CD4-positive, alpha-beta memory T cell (primary cell): Measurements from ENCODE around the gene EPB41L5. TPM values are rescaled to one million over a fixed set of nuclear protein-coding genes. Genes with fewer than 3 reads are reported as not detected.
A peak's percentile ranks its signal among the peaks of the same experiment; 100 is the strongest.
"Not testable (repeated sequence)": the region's sequence is repeated elsewhere in the genome, so short reads cannot be mapped to it uniquely, and the experiment has no call there.

Source experiments
- CTCF ChIA-PET: fragments of 350-600 bp; sonication (Branson Sonifier 250); formaldehyde crosslinking; loops from one replicate; lab custom pipeline; 2021; ENCODE audit warnings: inconsistent platforms; ENCODE audit not compliant: partially characterized antibody; lab: Charles Lee
- POLR2A ChIA-PET: fragments of 350-600 bp; sonication (Branson Sonifier 250); formaldehyde crosslinking; loops from one replicate; lab custom pipeline; 2021; ENCODE audit not compliant: partially characterized antibody; lab: Charles Lee
- DNase-seq, 5 donors: peaks; one replicate each; pipeline versions ENCODE4 v3.0.0 to v3.0.0-alpha.2; 2020 to 2022; ENCODE audit warnings: mixed read lengths in 1 of 5
- H3K27ac ChIP-seq: one replicate; pipeline ENCODE4 v1.7.0; 2013; ENCODE audit warnings: low read depth, low read length
- H3K27me3 ChIP-seq: 2 replicates; pipeline ENCODE4 v1.7.0; 2013; ENCODE audit warnings: mild to moderate bottlenecking, low read length, moderate library complexity; ENCODE audit not compliant: insufficient read depth
- H3K36me3 ChIP-seq: 2 replicates; pipeline ENCODE4 v1.7.0; 2013; ENCODE audit warnings: mild to moderate bottlenecking, low read length, moderate library complexity; ENCODE audit not compliant: insufficient read depth
- H3K4me1 ChIP-seq: 2 replicates; pipeline ENCODE4 v1.7.0; 2013; ENCODE audit warnings: mild to moderate bottlenecking, low read length, moderate library complexity; ENCODE audit not compliant: insufficient read depth
- H3K4me3 ChIP-seq, 2 donors: one replicate each; pipeline ENCODE4 v1.7.0; 2013; ENCODE audit warnings: low read length in 2 of 2, mild to moderate bottlenecking in 1 of 2
- H3K9me3 ChIP-seq, 2 donors: one replicate each; pipeline ENCODE4 v1.7.0; 2013; ENCODE audit warnings: low read length in 2 of 2, control low read depth in 1 of 2; ENCODE audit not compliant: control insufficient read depth in 1 of 2
- H3K27ac Mint-ChIP-seq, 7 donors: one replicate each; pipeline ENCODE4 v1.8.0; 2020 to 2021; ENCODE audit warnings: mixed read lengths in 7 of 7, mild to moderate bottlenecking in 6 of 7, inconsistent platforms in 3 of 7, moderate library complexity in 3 of 7
- H3K27me3 Mint-ChIP-seq, 2 donors: one replicate each; pipeline ENCODE4 v1.8.0; 2020 to 2021; ENCODE audit warnings: mixed read lengths in 2 of 2
- H3K36me3 Mint-ChIP-seq, 2 donors: one replicate each; pipeline ENCODE4 v1.8.0; 2020 to 2021; ENCODE audit warnings: mixed read lengths in 2 of 2, inconsistent platforms in 1 of 2, mild to moderate bottlenecking in 1 of 2
- H3K4me1 Mint-ChIP-seq, 4 donors: one replicate each; pipeline ENCODE4 v1.8.0; 2020 to 2021; ENCODE audit warnings: mixed read lengths in 4 of 4, mild to moderate bottlenecking in 1 of 4
- H3K4me3 Mint-ChIP-seq, 8 donors: one replicate each; pipeline ENCODE4 v1.8.0; 2020 to 2021; ENCODE audit warnings: mixed read lengths in 8 of 8, mild to moderate bottlenecking in 7 of 8, moderate library complexity in 6 of 8, inconsistent platforms in 3 of 8
- H3K9me3 Mint-ChIP-seq, 8 donors: one replicate each; pipeline ENCODE4 v1.8.0; 2020 to 2021; ENCODE audit warnings: mixed read lengths in 8 of 8, mild to moderate bottlenecking in 5 of 8, inconsistent platforms in 3 of 8, moderate library complexity in 1 of 8
- intact Hi-C: fragments of 100-400 bp; cut with micrococcal nuclease; formaldehyde crosslinking; loops from one replicate; pipeline ENCODE4 v1.15.1; 2023
- polyA plus RNA-seq, 2 donors: library from polyadenylated mRNA; unstranded; fragments of 300-500 nt; fragmentation: Illumina TruSeq; gene quantifications; one replicate each; pipeline ENCODE4 v1.2.3, GENCODE V29; 2021
- total RNA-seq, 2 experiments: library from RNA; stranded (reverse); gene quantifications; one replicate each; pipeline ENCODE4 v1.2.3, GENCODE V29; 2021

Gene EPB41L5
- total RNA-seq (1 to 10 TPM; 5.3 to 6.2 TPM), polyA plus RNA-seq (1 to 10 TPM; 1.4 to 2.9 TPM)

- Histone ChIP-seq H3K27me3 (no peaks in the 10 kb centered on the region), H3K4me3 (peak within 1 kb of the TSS; percentile 52 to 76), H3K9me3 (no peaks in the 10 kb centered on the region), H3K36me3 (no peaks in the 10 kb centered on the region), H3K27ac (peak within 1 kb of the TSS; percentile 55), H3K4me1 (peaks cover 15% of the 10 kb centered on the region)
- H3K27ac Mint-ChIP-seq, result peak within 1 kb of the TSS; percentile 0 to 86 (median 70)
- H3K27me3 Mint-ChIP-seq, result peaks cover 0 to 2% of the 10 kb centered on the region in 2 donors
- no peaks in the 10 kb centered on the region for H3K36me3 Mint-ChIP-seq
- intact Hi-C loops, result loop anchor here (1.0 to 10.0 kb wide), 5 partner anchors 96 to 334 kb away; partner anchors contain the start of genes PTPN4, RALB and TMEM177
- H3K9me3 Mint-ChIP-seq, result no peaks in the 10 kb centered on the region
- DNase-seq, result peak; percentile 63 to 74 (median 67)
- peaks cover 13 to 20% (median 15%) of the 10 kb centered on the region in 4 donors for H3K4me1 Mint-ChIP-seq
- ChIA-PET CTCF (interaction anchor here (0.7 to 1.9 kb wide), 5 partner anchors 14 to 259 kb away, joined by 3 to 7 read pairs (median 4); no protein-coding TSS in a partner anchor), POLR2A (interaction anchor here (1.0 to 1.9 kb wide), 7 partner anchors 29 to 335 kb away, joined by 3 to 19 read pairs (median 5); partner anchors contain the start of gene TMEM177)
- H3K4me3 Mint-ChIP-seq, result peak within 1 kb of the TSS; percentile 82 to 87 (median 84)
These were observed at the start of gene EPB41L5 for GRCh38 chr2:120012771-120013596. Gene EPB41L5 (plus strand): TSS chr2:120013077. CDS start chr2:120019085, 6,008 bp downstream.

- DNase-seq, result no peak
- Mint-ChIP-seq H3K4me3 (no peak overlapping the region), H3K36me3 (peaks cover 6 to 9% of the 10 kb centered on the region in 2 donors), H3K27ac (peak overlapping the region in 1 of 7 donors; percentile 73), H3K27me3 (no peaks in the 10 kb centered on the region), H3K9me3 (peaks cover 0 to 2% (median 0%) of the 10 kb centered on the region in 8 donors), H3K4me1 (peaks cover 0 to 5% (median 3%) of the 10 kb centered on the region in 4 donors)
- Histone ChIP-seq H3K27me3 (no peaks in the 10 kb centered on the region), H3K9me3 (no peaks in the 10 kb centered on the region), H3K27ac (no peak overlapping the region), H3K4me1 (no peaks in the 10 kb centered on the region), H3K4me3 (no peak overlapping the region), H3K36me3 (peaks cover 5% of the 10 kb centered on the region)
- ChIA-PET POLR2A (no interaction called here), CTCF (no interaction called here)
- intact Hi-C loops, result no loop called here
These were observed 31.0 kb upstream of the EPB41L5 start for GRCh38 chr2:119981896-119982295.

DNA sequence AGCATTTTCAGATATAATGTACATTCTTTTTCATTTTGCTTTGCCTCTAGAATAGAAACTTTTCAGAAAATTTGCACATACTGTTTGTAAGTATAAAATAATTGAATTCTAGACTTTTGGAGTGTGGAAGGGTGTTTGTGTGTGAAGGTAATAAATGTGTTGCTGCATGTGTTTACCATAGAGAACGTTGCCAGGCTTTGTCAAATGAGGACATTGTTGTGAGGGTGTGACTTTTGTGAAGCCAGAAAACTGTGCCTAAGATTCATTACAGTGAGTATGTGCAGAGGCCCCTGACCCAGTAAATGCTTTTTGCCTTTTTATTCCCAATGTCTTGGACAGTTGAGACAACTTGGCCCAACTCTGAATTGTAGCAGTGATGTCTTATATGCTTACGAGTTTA lies 30.4 kb upstream of the EPB41L5 start:
- DNase-seq, result no peak
- ChIA-PET CTCF (interaction anchor here (1.2 to 1.5 kb wide), 2 partner anchors 10 to 193 kb away, joined by 3 to 4 read pairs; no protein-coding TSS in a partner anchor), POLR2A (no interaction called here)
- H3K27me3 Mint-ChIP-seq, result no peaks in the 10 kb centered on the region
- no peak overlapping the region for H3K27ac Mint-ChIP-seq
- Histone ChIP-seq H3K9me3 (no peaks in the 10 kb centered on the region), H3K27ac (no peak overlapping the region), H3K36me3 (peaks cover 5% of the 10 kb centered on the region), H3K4me1 (no peaks in the 10 kb centered on the region), H3K27me3 (no peaks in the 10 kb centered on the region), H3K4me3 (no peak overlapping the region)
- H3K9me3 Mint-ChIP-seq, result peaks cover 0 to 2% (median 0%) of the 10 kb centered on the region in 8 donors
- H3K4me3 Mint-ChIP-seq, result no peak overlapping the region
- intact Hi-C loops, result no loop called here
- H3K36me3 Mint-ChIP-seq, result peaks cover 1 to 3% of the 10 kb centered on the region in 2 donors
- peaks cover 0 to 5% (median 3%) of the 10 kb centered on the region in 4 donors for H3K4me1 Mint-ChIP-seq

DNA sequence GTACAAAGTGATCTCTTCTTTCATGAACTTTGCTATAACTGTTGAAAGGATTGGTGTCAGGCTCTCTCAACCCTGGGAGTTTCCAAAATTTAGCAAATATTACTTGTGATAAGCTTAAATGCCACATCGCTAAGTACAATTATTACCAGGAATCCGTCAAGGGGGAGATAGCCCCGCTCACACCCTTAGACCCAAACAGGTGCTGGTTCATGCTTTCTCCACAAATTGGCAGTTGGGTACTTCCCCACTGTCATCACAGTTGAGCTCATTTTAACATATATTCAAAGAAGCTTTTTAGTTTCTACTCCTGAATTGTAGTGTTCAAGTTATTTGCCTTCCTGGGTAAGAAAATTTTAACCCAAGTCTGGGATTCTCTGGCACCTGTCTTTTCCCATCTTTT lies 29.8 kb upstream of the EPB41L5 start:
- DNase-seq, result no peak
- H3K36me3 ChIP-seq, result no peaks in the 10 kb centered on the region
- no peak overlapping the region for H3K27ac Mint-ChIP-seq
- peaks cover 0 to 5% (median 3%) of the 10 kb centered on the region in 4 donors for H3K4me1 Mint-ChIP-seq
- H3K9me3 Mint-ChIP-seq, result peaks cover 0 to 2% (median 0%) of the 10 kb centered on the region in 8 donors
- no peaks in the 10 kb centered on the region for H3K4me1 ChIP-seq
- H3K9me3 ChIP-seq, result no peaks in the 10 kb centered on the region
- intact Hi-C loops, result no loop called here
- peaks cover 0 to 3% of the 10 kb centered on the region in 2 donors for H3K36me3 Mint-ChIP-seq
- H3K27me3 Mint-ChIP-seq, result no peaks in the 10 kb centered on the region
- H3K27ac ChIP-seq, result no peak overlapping the region
- peak overlapping the region in 1 of 8 donors; percentile 18 for H3K4me3 Mint-ChIP-seq
- ChIA-PET POLR2A (interaction anchor here (0.9 kb wide), 1 partner anchor 30 kb away, joined by 3 read pairs; the partner anchor contains the start of gene EPB41L5), CTCF (interaction anchor here (1.2 to 1.5 kb wide), 2 partner anchors 9 to 193 kb away, joined by 3 to 4 read pairs; no protein-coding TSS in a partner anchor)
- H3K27me3 ChIP-seq, result no peaks in the 10 kb centered on the region
- no peak overlapping the region for H3K4me3 ChIP-seq

GRCh38 chr2:119996148-119996547 lies 16.7 kb upstream of the EPB41L5 start:
- intact Hi-C loops, result no loop called here
- peaks cover 0 to under 1% of the 10 kb centered on the region in 2 donors for H3K27me3 Mint-ChIP-seq
- H3K9me3 ChIP-seq, result no peaks in the 10 kb centered on the region
- H3K36me3 Mint-ChIP-seq, result no peaks in the 10 kb centered on the region
- POLR2A ChIA-PET, result no interaction called here
- H3K4me1 Mint-ChIP-seq, result no peaks in the 10 kb centered on the region
- no peaks in the 10 kb centered on the region for H3K36me3 ChIP-seq
- no peaks in the 10 kb centered on the region for H3K9me3 Mint-ChIP-seq
- H3K27ac ChIP-seq, result no peak overlapping the region
- CTCF ChIA-PET, result interaction anchor here (0.7 kb wide), 1 partner anchor 9 kb away, joined by 3 read pairs; no protein-coding TSS in a partner anchor
- no peak overlapping the region for H3K4me3 Mint-ChIP-seq
- no peaks in the 10 kb centered on the region for H3K27me3 ChIP-seq
- no peak overlapping the region for H3K4me3 ChIP-seq
- no peak overlapping the region for H3K27ac Mint-ChIP-seq
- H3K4me1 ChIP-seq, result no peaks in the 10 kb centered on the region
- no peak for DNase-seq

GRCh38 chr2:119996896-119997891 lies 15.7 kb upstream of the EPB41L5 start:
- H3K27ac Mint-ChIP-seq, H3K36me3 ChIP-seq, H3K4me3 Mint-ChIP-seq, H3K4me1 ChIP-seq, H3K9me3 ChIP-seq, H3K27me3 Mint-ChIP-seq, H3K27me3 ChIP-seq, H3K4me3 ChIP-seq, H3K4me1 Mint-ChIP-seq, H3K9me3 Mint-ChIP-seq, POLR2A ChIA-PET, CTCF ChIA-PET, H3K36me3 Mint-ChIP-seq, DNase-seq, H3K27ac ChIP-seq, intact Hi-C loops: not testable (repeated sequence)
